Ramos (cell line): ENCODE results near the gene SYT6.

Experiments
- in situ Hi-C: fragments of 300-500 bp; cut with MboI; formaldehyde crosslinking; loops from one replicate; pipeline ENCODE4 v1.14.3; 2022; ENCODE audit warnings: low sequenced_read_pairs; ENCODE audit not compliant: unreplicated experiment

Gene SYT6, protein sequence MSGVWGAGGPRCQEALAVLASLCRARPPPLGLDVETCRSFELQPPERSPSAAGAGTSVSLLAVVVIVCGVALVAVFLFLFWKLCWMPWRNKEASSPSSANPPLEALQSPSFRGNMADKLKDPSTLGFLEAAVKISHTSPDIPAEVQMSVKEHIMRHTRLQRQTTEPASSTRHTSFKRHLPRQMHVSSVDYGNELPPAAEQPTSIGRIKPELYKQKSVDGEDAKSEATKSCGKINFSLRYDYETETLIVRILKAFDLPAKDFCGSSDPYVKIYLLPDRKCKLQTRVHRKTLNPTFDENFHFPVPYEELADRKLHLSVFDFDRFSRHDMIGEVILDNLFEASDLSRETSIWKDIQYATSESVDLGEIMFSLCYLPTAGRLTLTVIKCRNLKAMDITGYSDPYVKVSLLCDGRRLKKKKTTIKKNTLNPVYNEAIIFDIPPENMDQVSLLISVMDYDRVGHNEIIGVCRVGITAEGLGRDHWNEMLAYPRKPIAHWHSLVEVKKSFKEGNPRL

DNA sequence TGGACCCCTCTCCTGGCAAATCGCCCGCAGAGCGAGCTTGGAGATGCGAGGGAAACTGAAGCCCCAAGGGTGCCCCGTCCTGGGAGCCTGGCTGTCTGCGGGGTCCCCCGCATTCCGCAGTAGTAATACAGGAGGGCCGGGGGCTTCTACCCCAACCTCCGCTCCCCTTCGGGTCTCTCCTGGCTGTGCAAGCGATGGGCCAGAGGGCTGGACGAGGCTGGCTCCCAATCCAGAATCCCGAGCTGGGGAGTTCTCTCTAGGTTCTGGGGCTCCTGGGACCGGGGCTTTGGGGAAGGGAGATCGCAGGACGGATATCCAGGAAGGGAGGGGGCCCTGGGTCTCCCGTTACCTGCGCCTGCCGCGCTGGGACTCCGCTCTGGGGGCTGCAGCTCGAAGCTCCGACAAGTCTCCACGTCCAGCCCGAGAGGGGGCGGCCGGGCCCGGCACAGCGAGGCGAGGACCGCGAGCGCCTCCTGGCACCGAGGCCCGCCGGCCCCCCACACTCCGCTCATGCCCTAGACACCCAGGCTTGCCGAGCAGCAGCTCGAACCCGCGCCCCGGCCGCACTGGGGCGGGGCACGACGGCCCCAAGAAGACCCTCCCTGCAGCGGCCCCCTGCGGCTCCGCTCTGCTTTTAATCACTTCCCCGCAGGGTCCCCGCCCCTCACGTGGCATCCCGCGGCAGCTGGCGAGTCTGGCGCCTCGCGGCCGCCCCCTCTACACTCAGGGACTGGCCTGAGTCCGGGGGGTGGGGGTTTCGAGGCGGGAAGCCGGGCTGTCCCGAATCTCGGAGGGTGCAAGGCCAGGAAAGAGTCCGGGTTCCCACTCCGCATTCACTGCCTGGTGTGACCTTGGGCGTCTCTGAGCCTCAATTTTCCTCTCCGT is at the start of gene SYT6:
TSS of gene SYT6 (minus strand) at position 609 of the 885 bp plus-strand sequence. CDS start at position 512, 97 bp downstream.
- in situ Hi-C loops: no loop called here

DNA sequence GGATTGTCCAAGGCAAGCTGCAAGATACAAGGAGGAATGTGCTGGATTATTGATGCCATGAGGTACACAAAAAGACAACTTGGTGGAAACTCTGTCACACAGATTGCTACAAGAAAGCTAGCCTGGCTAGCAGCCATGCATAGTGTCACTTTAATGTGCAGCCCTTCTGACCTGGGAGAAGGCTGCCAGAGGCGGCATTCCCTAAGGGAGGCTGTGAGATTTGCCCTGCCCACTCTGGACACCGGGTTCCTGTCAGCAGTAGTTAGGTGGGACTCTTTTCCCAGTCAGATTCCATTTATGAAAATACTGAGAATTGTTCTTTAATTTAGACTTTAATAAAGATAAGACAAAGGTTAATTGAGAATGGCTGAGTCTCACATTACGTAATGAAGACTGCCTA is 47.8 kb upstream of the SYT6 start:
- in situ Hi-C loops: no loop called here

DNA sequence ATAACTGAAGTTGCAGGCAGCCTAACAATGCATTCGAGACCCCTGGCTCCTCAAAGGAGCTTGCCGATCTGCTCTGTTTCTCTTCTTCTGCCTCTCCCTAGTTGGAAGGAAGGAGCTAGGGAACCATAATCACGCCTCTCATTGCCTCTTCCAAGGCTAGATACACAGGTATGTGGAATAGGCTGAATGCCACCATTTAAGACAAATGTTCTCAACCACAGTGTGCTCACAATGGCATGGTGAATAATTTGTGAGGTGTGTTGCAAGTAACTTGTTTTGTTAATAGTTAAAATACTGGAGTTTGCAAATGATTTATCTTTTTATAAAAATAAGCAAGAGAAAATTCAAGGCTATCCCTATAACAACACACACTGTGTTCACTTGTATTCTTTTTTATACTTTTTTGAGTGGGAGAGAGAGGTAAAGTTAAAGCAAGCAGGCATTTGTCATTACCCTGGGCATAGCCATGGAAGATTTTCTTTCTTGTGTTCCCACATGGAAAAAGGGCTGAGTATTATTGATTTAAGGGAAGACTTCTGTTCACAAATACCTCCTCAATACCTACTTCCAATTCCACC is 45.4 kb upstream of the SYT6 start:
- in situ Hi-C loops: no loop called here

DNA sequence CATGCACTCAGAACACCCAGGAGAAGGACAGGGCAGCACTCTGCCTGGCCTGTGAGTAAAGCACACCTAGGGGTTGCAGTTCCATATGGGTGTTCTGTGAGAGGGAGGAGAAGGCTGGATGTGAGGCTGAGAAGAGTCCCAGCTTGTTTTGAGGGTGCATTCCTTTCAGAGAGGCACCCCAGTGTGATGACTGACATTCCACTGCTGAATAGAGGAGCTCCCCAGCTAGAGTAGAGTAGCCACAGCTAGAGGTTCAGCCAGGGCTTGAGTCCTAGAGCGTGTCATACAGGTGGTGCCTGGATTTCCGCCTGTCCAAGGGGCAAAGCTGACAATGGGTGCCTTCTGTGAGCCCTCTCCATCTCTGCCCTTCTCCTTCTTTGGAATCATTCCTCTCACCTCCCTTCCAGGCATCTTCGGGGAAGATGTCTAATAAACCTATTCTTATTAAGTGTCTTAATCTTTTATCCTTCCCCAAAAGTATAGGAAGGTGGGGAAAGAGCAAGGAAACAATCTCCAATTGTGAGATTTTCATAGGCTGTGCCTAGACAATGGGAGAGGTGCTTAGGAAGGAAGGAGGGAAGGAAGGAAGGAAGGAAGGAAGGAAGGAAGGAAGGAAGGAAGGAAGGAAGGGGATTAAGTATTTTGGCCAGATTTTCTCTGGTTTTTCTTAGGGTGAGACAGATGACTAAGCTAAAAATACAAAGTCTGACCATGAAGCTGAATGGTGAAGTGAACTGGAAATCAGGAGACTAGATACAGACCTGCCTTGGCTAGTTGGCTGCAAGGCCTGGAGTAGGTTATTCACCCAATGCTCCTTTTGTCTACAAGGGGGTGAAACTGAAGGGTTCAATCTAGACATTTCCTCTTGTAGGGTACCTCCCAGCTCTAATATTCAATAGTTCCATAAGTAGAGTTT is 43.6 kb upstream of the SYT6 start:
- in situ Hi-C loops: no loop called here

DNA sequence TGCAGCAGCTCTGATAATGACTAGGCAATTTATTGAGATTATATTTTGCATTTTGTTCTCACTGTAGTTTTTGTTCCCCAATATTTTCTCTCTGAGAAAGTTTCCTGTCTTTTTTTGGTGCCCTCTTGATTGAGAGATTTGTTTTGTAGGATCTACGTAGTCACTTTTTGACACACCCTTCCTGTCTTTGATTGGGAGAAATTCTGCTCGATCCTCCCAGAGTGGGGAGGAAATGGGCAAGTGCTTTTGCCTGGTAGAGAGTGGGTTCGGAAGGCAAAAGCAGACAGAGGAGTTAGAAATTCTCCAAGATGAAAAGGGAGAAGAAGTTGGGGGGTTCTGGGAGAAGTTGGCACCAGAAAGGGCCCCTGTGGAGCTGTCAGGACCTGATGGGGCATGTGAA is 42.1 kb upstream of the SYT6 start:
- in situ Hi-C loops: no loop called here

DNA sequence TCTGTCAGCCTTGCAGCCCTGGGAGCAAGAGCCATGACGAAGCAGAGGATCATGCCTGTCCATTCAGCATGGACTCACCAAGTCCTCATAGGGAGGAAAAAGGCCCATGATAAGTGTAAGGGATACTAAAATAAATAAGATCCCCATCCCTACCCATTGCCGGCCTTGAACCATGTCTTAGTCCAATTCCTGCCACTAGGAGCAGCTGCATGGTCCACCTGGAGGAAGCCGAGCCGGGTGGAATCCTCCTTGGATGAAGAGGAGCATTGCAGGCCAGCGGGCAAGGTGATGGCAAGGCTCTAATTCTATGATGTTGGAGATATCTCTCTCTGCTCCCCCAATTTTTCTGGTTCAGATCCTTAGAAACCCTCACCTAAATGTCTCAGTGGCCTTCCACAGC is 38.7 kb upstream of the SYT6 start:
- in situ Hi-C loops: no loop called here

DNA sequence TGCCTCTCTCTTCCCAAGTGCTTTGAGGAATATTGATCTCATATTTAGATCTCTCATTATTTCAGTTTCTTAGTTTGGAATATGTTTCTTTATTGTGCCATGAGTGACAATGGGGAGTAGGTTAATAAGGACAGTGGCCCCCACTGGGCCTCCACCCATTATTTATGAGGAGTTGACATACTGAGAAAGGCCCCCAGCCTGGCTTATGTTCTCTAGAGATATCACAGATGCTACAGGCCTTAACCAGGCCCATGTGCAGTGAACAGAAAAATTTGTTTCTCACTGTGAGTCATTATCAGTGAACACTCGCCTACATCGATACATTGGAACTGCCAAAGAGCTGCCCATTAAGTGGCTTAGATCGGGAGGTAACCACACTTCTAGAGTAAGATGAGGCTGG is 35.7 kb upstream of the SYT6 start:
- in situ Hi-C loops: no loop called here

DNA sequence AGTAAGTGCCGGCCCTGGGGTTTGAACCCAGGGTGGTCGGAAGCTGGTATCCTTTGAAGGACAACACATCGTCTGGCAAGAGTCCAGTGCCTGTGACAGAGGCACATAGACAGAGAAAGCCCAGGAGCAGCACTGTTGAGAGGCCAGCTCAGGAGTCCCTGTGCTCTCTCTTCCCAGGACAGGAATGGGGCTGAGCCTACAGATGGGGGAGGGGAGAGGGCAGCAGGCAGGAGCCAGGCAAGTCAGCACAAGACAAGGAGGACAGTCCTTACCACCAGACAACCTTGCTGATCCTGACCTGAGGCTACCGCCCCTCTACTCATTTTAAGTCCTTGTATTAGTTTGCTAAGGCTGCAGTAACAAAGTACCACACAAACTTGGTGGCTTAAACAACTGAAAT is 27.7 kb upstream of the SYT6 start:
- in situ Hi-C loops: no loop called here

DNA sequence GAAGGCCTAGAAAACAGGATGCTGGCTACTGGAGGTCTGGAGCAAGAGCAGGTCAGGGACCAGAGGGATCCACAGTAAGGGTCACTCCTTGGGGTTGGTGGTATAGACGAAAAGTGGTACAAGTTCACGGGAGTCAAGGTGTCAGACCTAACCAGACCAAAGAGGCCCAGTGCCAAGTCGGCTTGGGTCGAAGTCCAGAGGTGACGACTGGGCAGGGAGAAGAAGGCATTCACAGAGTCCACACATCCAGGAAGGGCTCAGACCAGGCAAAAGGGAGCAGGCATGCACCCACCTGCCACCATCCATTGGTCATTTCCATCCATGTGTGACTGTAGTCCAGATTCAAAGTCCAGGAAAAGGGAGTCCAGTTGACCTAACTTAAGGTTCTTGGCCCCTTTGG is 27.1 kb upstream of the SYT6 start:
- in situ Hi-C loops: no loop called here

DNA sequence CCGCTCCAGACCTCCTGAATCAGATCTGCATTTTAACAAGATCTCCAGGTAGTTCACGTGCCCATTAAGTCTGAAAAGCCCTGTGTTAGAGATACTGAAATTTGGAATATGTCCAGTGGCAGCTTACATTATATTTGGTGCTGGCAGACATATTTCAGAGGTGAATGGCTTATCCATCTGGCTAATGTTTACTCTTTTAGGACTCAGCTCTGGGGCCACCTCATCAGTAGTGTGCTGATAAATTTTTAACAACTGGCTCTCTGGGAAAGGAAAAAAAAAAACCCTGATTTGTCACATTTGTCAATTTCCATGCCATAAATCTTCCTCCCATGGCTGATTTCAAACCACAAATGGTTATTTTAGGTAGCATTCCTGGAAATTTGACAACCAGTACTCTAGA is 25.3 kb upstream of the SYT6 start:
- in situ Hi-C loops: no loop called here

DNA sequence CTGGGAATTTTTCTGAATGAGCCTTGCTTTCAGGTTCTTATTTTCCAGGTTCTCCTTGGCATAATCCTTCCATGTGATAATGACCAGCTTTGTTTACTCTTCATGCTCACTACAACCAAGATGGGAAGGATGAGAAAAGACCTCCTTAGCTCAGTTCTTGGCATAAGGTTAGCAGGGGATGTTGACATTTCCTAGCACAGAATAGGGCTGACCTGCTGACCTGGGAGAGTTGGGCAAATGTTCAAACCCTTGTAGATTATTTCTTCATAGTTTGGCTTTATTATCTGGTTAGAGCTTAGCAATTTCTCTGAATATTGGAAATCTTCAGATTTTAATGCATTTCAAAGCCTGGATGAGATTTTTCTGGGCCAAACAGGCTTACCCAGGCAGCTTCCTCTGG is 23.6 kb upstream of the SYT6 start:
- in situ Hi-C loops: no loop called here

DNA sequence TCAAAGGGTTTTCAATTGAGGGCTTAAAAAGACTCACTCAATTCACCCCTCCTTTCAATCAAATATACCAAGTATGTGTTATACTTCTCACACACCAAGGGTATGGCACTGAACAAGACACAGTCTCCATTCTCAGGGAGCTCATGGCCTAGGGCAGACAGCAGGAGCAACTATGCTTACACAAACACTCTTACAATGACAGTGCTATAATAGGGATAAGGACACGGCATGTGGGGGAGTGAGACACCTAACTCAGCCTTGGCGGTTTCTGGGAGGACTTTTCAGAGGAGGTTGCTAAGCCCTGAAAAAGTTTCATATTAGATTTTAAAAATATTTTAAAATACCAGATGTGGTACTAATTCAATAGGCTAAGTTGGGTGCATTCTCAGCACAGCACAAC is 22.7 kb upstream of the SYT6 start:
- in situ Hi-C loops: no loop called here

DNA sequence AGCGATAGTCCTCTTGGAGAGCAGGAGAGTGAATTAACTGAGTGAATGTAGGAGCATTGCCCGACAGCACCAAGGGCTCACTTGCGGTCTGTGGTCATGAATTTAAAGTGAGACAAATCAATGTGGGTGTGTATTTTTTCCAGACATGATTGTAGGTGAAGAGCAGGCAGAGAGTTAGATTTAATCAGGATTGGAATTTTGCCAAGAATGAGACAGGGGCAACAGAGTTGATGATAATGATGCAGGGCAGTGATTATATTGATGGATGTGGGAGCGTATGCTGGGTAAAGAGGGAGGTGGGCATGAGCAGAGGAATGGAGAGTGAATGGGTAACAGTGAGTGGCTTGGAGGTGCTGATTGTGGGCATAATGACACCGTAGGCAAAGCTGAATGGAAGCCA is 20.0 kb upstream of the SYT6 start:
- in situ Hi-C loops: no loop called here

DNA sequence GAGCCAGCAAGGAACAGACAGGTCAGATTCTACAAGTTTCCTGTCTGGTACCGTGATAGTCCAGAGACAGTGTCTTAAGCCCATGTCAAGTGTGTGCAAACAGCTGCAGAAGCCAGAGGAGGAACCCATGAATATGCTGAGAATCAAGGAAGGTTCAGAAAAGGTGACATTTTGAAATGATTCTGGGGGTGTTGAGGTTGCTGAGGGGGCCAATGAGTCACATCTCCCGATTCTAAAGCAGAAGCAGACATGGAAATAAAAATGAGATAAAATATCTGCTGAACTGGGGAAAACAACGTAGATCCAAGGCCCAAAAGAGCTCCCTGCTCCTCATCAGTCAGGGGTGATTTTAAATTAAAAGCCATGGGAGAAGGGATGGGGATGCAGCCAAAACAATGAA is 15.8 kb upstream of the SYT6 start:
- in situ Hi-C loops: no loop called here

DNA sequence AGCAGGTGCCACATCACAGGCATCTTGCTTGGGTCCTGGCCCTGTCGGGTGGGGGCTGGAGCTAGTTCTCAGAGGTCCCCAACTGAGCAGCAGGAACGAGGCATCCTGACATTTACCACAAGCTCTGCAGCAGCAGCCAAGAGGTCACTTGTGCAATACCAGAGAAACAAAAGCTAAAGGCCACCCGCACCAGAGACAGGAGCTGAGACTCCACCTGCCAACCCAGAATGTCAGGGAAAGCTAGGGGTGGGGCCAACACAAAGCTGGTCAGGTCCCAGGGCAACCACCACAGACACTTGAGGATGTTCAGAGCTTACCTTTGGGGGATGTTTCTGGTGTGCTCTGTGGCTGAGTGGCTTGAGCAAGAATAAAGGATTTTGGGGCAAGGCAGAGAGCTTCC is 13.6 kb upstream of the SYT6 start:
- in situ Hi-C loops: no loop called here

DNA sequence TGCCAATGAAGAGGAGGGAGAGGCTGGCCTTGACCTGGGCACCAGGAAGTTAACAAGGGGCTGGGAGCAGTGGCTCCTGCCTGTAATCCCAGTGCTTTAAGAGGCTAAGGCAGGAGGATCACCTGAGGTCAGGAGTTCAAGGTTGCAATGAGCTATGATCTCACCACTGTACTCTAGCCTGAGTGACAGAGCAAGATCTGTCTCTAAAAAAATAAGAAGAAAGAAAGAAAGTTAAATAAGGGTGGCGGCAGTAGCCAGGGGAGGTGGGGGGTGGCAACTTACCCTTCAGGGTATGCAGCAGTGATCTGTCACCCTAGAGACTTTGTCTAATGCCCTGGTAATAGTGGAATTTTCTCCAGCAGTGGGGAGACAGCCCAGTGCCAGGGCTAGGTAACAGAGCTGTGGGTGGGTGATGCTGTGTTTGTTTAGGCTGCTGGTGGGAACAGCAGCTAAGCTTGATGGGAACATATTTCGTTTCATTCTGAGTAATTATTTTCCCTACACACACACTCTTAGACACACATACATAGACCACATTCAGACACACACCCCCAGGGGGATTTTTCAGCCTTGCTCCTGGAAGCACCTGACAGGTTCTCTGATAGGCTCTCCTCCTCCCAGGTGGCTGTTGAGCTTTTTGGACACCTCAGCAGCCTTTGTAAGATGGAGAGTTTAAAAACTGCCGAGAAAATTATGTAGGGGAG is 11.3 kb upstream of the SYT6 start:
- in situ Hi-C loops: no loop called here

DNA sequence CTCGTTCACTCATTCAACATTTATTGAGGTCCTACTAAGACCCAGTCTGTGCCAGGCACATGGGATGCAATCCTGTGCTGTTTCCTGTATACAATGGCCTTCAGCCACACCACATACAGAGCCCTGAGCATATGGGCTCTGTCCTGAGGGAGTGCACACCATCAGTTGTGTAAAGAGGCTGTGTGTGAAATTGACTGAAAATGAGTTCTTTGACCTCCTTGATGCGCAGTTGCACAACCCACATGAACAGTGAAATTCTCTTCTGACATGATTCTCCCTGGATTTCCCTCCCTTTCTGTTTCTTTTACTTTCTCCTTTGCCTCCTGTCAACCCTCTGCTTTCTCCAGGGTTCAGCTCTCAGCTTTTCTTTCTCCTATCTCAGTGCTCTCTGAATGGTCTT is 6.3 kb upstream of the SYT6 start:
- in situ Hi-C loops: no loop called here

DNA sequence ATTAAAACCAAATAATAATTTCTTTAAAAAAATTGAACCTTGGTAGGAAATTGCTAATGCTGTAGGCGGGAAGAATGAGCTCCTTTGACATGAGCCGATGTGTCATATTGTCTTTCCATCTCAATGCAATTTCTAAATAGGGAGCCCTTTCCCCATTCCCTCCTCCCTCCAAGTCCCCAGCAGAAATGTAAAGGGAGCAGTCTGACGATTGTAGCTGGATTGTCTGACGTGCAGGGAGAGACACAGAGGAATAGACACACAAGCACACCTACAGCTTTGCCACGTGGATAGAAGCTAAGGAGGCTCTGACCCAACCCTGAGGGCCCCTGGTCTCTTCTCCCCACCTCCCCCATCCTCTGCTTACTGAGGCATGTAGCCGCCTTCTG is 3.6 kb upstream of the SYT6 start:
- in situ Hi-C loops: no loop called here

DNA sequence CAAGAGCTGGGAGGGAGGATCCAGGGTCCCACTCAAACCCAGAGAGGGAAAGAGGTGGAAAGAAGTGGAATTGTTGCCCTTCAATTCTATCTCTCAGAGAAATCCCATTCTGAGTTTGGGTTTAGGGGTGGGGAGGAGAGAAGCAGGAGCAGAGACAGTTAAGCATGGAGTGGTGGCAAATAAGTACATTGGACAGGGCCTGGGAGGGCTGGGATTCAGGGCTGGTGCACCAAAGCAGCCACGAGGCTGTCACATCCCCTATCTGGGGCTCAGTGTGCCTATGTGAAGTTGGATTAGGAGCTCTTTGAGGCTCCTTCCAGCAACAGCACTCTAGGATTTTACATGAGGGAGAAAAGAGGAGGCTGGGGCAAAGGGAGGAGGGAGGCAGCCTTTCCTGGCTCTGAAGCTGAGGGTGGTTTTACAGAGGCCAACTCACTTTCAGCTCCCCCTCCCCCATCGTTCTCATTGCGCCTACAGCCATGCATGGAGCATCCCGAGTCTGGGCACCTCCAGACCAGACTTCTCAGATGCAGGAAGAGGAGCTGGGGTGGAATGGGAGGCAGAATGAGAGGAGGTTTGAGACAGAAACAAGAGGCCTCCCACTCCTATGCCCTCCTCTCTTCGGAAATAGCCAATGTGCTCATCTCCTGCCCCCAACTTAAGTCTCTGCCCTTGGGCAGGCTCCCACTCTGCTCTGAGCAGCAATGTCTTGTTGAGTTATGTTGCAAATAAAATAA is 3.0 kb upstream of the SYT6 start:
- in situ Hi-C loops: no loop called here
